ENCODE data around the gene ICE1. TPM values are rescaled to one million over a fixed set of nuclear protein-coding genes. Genes with fewer than 3 reads are reported as not detected.

ICE1 gene
- total and polyA plus RNA-seq, 4 donors, result 4.1 to 18.8 (median 9.5) TPM

DNA sequence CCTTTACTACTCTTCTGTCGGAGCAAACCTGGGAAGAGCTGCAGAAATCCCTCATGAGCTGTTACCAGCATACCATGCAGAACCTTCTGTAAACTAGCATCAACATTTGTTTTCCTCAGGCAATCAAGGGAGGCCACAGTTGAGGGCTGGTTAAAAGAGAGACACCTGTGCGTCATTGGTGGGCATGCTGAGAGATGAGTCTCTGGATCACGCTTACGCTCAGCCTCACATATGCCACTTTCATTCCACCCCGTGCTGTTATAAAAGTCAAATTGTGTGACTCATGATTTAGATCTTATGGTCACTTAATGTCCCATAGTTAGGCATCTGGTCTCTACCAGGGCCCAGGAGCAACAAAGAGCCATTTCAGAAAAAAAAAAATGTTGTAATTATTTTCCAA is 18.1 kb upstream of the ICE1 start (continued):
- TF ChIP-seq, protein P1, sequence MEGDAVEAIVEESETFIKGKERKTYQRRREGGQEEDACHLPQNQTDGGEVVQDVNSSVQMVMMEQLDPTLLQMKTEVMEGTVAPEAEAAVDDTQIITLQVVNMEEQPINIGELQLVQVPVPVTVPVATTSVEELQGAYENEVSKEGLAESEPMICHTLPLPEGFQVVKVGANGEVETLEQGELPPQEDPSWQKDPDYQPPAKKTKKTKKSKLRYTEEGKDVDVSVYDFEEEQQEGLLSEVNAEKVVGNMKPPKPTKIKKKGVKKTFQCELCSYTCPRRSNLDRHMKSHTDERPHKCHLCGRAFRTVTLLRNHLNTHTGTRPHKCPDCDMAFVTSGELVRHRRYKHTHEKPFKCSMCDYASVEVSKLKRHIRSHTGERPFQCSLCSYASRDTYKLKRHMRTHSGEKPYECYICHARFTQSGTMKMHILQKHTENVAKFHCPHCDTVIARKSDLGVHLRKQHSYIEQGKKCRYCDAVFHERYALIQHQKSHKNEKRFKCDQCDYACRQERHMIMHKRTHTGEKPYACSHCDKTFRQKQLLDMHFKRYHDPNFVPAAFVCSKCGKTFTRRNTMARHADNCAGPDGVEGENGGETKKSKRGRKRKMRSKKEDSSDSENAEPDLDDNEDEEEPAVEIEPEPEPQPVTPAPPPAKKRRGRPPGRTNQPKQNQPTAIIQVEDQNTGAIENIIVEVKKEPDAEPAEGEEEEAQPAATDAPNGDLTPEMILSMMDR (IDR thresholded peaks at IDR 0.05; ENCODE audit: low read depth, low read length, missing input control), result no peak
- TF ChIP-seq HNF4A (conservative IDR thresholded peaks at IDR 0.05) (no peak), FOXA2 (IDR thresholded peaks at IDR 0.05) (no peak)

DNA sequence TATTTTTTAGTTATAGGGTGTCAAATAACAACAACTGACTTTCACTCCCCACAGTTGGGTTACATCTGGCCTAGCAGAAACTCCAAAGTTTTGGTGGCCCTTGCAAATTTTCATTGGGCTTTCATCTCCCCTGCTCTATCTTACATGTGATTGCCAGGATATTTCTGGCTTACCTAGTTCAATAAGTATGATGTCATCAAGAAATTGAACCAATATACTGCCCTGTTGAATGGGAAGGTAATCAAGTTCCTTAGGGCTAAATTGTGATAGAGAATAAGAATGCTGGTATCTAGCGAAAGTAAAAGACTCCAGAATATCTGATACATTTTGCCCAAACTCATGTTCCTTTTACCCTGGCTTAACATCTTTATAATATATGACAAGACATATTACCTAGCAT is 17.0 kb upstream of the ICE1 start:
- no peaks in the 10 kb centered on the region for H3K36me3 ChIP-seq (ENCODE audit: control insufficient read depth in 4 of 4, insufficient read depth in 3 of 4, low read depth in 1 of 4, low read length in 3 of 4)
- 99% methylated on average over 1 of the region's 1 CpG for WGBS
- no peak overlapping the region for H3K9ac ChIP-seq (ENCODE audit: low read depth in 1 of 2, low read length in 2 of 2)
- H3K9me3 ChIP-seq (ENCODE audit: control insufficient read depth in 4 of 4, low read length in 3 of 4), result no peaks in the 10 kb centered on the region
- TF ChIP-seq JUND (IDR thresholded peaks at IDR 0.05) (no peak), HNF4A (conservative IDR thresholded peaks at IDR 0.05) (no peak), YY1 (IDR thresholded peaks at IDR 0.05) (no peak), FOXA2 (IDR thresholded peaks at IDR 0.05) (no peak), TAF1 (conservative IDR thresholded peaks at IDR 0.05) (no peak), RXRA (IDR thresholded peaks at IDR 0.05) (no peak), GABPA (IDR thresholded peaks at IDR 0.05 in 1 of 2, conservative IDR thresholded peaks at IDR 0.05 in 1 of 2) (no peak), NR2F2 (IDR thresholded peaks at IDR 0.05) (no peak), SP1 (IDR thresholded peaks at IDR 0.05) (no peak), EGR1 (IDR thresholded peaks at IDR 0.05; ENCODE audit: low read depth in 2 of 2) (no peak), HNF4G (IDR thresholded peaks at IDR 0.05) (no peak), FOXA1 (IDR thresholded peaks at IDR 0.05) (no peak)
- TF ChIP-seq, protein P1 (IDR thresholded peaks at IDR 0.05; ENCODE audit: low read depth, low read length, missing input control), result no peak
- TF ChIP-seq, protein P2, sequence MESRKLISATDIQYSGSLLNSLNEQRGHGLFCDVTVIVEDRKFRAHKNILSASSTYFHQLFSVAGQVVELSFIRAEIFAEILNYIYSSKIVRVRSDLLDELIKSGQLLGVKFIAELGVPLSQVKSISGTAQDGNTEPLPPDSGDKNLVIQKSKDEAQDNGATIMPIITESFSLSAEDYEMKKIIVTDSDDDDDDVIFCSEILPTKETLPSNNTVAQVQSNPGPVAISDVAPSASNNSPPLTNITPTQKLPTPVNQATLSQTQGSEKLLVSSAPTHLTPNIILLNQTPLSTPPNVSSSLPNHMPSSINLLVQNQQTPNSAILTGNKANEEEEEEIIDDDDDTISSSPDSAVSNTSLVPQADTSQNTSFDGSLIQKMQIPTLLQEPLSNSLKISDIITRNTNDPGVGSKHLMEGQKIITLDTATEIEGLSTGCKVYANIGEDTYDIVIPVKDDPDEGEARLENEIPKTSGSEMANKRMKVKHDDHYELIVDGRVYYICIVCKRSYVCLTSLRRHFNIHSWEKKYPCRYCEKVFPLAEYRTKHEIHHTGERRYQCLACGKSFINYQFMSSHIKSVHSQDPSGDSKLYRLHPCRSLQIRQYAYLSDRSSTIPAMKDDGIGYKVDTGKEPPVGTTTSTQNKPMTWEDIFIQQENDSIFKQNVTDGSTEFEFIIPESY (IDR thresholded peaks at IDR 0.05), result no peak
- TF ChIP-seq, protein P3, sequence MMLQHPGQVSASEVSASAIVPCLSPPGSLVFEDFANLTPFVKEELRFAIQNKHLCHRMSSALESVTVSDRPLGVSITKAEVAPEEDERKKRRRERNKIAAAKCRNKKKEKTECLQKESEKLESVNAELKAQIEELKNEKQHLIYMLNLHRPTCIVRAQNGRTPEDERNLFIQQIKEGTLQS (IDR thresholded peaks at IDR 0.05), result no peak
- TF ChIP-seq, protein P4, sequence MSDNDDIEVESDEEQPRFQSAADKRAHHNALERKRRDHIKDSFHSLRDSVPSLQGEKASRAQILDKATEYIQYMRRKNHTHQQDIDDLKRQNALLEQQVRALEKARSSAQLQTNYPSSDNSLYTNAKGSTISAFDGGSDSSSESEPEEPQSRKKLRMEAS (IDR thresholded peaks at IDR 0.05), result no peak
- TF ChIP-seq, protein P5, sequence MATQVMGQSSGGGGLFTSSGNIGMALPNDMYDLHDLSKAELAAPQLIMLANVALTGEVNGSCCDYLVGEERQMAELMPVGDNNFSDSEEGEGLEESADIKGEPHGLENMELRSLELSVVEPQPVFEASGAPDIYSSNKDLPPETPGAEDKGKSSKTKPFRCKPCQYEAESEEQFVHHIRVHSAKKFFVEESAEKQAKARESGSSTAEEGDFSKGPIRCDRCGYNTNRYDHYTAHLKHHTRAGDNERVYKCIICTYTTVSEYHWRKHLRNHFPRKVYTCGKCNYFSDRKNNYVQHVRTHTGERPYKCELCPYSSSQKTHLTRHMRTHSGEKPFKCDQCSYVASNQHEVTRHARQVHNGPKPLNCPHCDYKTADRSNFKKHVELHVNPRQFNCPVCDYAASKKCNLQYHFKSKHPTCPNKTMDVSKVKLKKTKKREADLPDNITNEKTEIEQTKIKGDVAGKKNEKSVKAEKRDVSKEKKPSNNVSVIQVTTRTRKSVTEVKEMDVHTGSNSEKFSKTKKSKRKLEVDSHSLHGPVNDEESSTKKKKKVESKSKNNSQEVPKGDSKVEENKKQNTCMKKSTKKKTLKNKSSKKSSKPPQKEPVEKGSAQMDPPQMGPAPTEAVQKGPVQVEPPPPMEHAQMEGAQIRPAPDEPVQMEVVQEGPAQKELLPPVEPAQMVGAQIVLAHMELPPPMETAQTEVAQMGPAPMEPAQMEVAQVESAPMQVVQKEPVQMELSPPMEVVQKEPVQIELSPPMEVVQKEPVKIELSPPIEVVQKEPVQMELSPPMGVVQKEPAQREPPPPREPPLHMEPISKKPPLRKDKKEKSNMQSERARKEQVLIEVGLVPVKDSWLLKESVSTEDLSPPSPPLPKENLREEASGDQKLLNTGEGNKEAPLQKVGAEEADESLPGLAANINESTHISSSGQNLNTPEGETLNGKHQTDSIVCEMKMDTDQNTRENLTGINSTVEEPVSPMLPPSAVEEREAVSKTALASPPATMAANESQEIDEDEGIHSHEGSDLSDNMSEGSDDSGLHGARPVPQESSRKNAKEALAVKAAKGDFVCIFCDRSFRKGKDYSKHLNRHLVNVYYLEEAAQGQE (IDR thresholded peaks at IDR 0.05), result no peak
- DNase-seq (ENCODE audit: low spot score), result no peak
- no peak overlapping the region for H3K4me3 ChIP-seq (ENCODE audit: low read depth in 1 of 3, low read length in 3 of 3)
- H3K27ac ChIP-seq (ENCODE audit: low read depth in 1 of 2, low read length in 2 of 2), result no peak overlapping the region
- H3K27me3 ChIP-seq (ENCODE audit: control insufficient read depth in 4 of 4, insufficient read depth in 4 of 4, low read length in 3 of 4), result no peaks in the 10 kb centered on the region
- H3K4me1 ChIP-seq (ENCODE audit: control insufficient read depth in 4 of 4, insufficient read depth in 4 of 4, low read length in 3 of 4), result no peaks in the 10 kb centered on the region
